HG02798 (cell line): Measurements from ENCODE around the gene MPZL1.

ENCODE experiments used
- ATAC-seq: cut with Tn5 transposase; IDR thresholded peaks from one replicate; pipeline ENCODE4 v1.9.1; 2021; ENCODE audit warnings: mild to moderate bottlenecking; ENCODE audit not compliant: unreplicated experiment, poor library complexity

The MPZL1 gene

GRCh38 chr1:167772436-167772835, 50.7 kb downstream of the MPZL1 start:
- ATAC-seq = no peak

GRCh38 chr1:167773516-167773915, 51.7 kb downstream of the MPZL1 start:
- ATAC-seq = no peak

- no peak for ATAC-seq
These were observed 52.9 kb downstream of the MPZL1 start for GRCh38 chr1:167774710-167775109.

GRCh38 chr1:167775178-167775577, 53.4 kb downstream of the MPZL1 start:
- ATAC-seq = no peak

GRCh38 chr1:167776151-167776550, 54.4 kb downstream of the MPZL1 start:
- no peak for ATAC-seq

- no peak for ATAC-seq
These were observed 55.0 kb downstream of the MPZL1 start for GRCh38 chr1:167776616-167777268.

- ATAC-seq = no peak
These were observed 55.5 kb downstream of the MPZL1 start for GRCh38 chr1:167777269-167777650.

GRCh38 chr1:167781558-167781957, 59.8 kb downstream of the MPZL1 start:
- ATAC-seq = no peak

- ATAC-seq = no peak
These were observed 61.2 kb downstream of the MPZL1 start for GRCh38 chr1:167782946-167783345.

- ATAC-seq = no peak
These were observed 63.2 kb downstream of the MPZL1 start for GRCh38 chr1:167784876-167785550.

- no peak for ATAC-seq
These were observed 64.7 kb downstream of the MPZL1 start for GRCh38 chr1:167786502-167786901.

GRCh38 chr1:167789501-167789900, 67.7 kb downstream of the MPZL1 start:
- ATAC-seq = no peak

- no peak for ATAC-seq
These were observed 68.3 kb downstream of the MPZL1 start for GRCh38 chr1:167790117-167790516.

GRCh38 chr1:167791281-167792187, 69.8 kb downstream of the MPZL1 start:
- ATAC-seq = no peak

GRCh38 chr1:167792188-167792565, 70.4 kb downstream of the MPZL1 start:
- ATAC-seq = no peak

GRCh38 chr1:167794043-167794442, 72.3 kb downstream of the MPZL1 start:
- no peak for ATAC-seq

GRCh38 chr1:167795810-167796740, 74.3 kb downstream of the MPZL1 start:
- no peak for ATAC-seq

- no peak for ATAC-seq
These were observed 75.2 kb downstream of the MPZL1 start for GRCh38 chr1:167797015-167797414.

- no peak for ATAC-seq
These were observed 77.2 kb downstream of the MPZL1 start for GRCh38 chr1:167798952-167799351.

- ATAC-seq = no peak
These were observed 78.0 kb downstream of the MPZL1 start for GRCh38 chr1:167799747-167800146.
